MM.1S (cell line): ENCODE measurements around the gene CDA.

ENCODE experiments used
- EZH2 ChIP-seq: fragments of 300-600 bp; sonication (generic); optimal IDR thresholded peaks from 2 replicates; pipeline ENCODE3; 2017; ENCODE audit warnings: low read depth, mild to moderate bottlenecking, antibody characterized with exemption, low read length, mixed read lengths
- EZH2phosphoT487 ChIP-seq: fragments of 300-600 bp; sonication (generic); IDR thresholded peaks from 2 replicates; pipeline ENCODE4 v1.6.1; 2018; ENCODE audit warnings: antibody characterized with exemption, low read length
- TF ChIP-seq, protein P1 (sequence below): fragments of 300-600 bp; sonication (generic); IDR thresholded peaks from 2 replicates; pipeline ENCODE4 v1.5.1; 2016; ENCODE audit warnings: antibody characterized with exemption, low read length, mixed read lengths

DNA sequence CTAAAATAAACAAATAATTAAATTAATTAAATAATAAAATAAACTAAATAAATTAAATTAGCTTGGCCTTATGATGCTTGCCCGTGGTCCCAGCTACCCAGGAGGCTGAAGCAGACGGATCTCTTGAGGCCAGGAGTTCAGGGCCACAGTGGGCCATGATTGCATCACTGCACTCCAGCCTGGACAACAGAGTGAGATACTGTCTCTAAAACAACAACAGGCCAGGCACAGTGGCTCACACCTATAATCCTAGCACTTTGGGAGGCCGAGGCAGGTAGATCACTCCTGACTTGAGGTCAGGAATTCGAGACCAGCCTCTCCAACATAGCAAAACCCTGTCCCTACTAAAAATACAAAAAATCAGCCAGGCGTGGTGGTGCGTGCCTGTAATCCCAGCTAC is 32.1 kb downstream of the CDA start:
- TF ChIP-seq, protein P1, sequence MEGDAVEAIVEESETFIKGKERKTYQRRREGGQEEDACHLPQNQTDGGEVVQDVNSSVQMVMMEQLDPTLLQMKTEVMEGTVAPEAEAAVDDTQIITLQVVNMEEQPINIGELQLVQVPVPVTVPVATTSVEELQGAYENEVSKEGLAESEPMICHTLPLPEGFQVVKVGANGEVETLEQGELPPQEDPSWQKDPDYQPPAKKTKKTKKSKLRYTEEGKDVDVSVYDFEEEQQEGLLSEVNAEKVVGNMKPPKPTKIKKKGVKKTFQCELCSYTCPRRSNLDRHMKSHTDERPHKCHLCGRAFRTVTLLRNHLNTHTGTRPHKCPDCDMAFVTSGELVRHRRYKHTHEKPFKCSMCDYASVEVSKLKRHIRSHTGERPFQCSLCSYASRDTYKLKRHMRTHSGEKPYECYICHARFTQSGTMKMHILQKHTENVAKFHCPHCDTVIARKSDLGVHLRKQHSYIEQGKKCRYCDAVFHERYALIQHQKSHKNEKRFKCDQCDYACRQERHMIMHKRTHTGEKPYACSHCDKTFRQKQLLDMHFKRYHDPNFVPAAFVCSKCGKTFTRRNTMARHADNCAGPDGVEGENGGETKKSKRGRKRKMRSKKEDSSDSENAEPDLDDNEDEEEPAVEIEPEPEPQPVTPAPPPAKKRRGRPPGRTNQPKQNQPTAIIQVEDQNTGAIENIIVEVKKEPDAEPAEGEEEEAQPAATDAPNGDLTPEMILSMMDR: no peak
- TF ChIP-seq EZH2 (no peak), EZH2phosphoT487 (no peak)
